Measurements from ENCODE around the gene AARS2. TPM values are rescaled to one million over a fixed set of nuclear protein-coding genes. Genes with fewer than 3 reads are reported as not detected.

The AARS2 gene
- 9.2 and 16.6 TPM in 2 replicates for total RNA-seq

GRCh38 chr6:44312901-44313788 is at the start of gene AARS2:
AARS2 (minus strand) TSS chr6:44313347; CDS start chr6:44313323, 24 bp downstream.

GRCh38 chr6:44342489-44342888 is 29.3 kb upstream of the AARS2 start, which contains the start of gene SPATS1:
SPATS1 (plus strand) TSS chr6:44342650; CDS start chr6:44343096, 446 bp downstream.

DNA sequence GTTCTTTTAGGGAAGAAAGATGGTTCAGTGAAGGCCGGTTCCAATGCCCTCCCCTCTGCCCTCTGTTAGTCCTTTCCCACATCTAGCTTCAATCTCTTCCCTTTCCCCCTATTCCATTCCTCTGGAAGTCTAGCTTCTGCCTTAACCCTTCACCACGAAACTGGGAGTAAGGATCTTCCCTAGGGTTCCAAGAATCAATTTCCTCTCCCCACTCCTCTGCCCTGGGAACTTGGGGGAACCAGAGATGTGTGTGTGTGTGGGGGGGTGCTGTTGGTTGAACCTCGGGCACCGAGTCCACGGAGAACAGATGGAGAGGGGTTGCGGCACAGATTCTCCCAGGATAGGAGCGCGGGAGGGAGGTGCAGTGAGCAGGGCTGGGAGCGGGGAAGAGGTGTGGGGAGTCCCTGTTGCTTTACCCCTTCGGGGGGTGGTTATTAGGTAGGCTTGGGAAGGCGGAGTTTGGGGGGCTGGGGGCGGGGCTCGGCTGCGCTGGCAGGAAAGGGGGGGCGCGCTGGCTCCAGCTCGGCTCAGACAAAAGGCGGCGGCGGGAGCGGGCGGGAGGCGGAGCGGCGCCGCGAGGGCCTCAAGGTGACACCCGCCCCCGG is 43.1 kb downstream of the AARS2 start, which contains the start of gene TMEM151B:
TMEM151B (plus strand) TSS at position 530 of the 605 bp plus-strand sequence. CDS start 293 bp downstream, outside the sequence.

GRCh38 chr6:44265007-44265721 is 48.0 kb downstream of the AARS2 start, which contains the start of gene NFKBIE:
NFKBIE (minus strand) TSS chr6:44265551; CDS start chr6:44265346, 205 bp downstream.

DNA sequence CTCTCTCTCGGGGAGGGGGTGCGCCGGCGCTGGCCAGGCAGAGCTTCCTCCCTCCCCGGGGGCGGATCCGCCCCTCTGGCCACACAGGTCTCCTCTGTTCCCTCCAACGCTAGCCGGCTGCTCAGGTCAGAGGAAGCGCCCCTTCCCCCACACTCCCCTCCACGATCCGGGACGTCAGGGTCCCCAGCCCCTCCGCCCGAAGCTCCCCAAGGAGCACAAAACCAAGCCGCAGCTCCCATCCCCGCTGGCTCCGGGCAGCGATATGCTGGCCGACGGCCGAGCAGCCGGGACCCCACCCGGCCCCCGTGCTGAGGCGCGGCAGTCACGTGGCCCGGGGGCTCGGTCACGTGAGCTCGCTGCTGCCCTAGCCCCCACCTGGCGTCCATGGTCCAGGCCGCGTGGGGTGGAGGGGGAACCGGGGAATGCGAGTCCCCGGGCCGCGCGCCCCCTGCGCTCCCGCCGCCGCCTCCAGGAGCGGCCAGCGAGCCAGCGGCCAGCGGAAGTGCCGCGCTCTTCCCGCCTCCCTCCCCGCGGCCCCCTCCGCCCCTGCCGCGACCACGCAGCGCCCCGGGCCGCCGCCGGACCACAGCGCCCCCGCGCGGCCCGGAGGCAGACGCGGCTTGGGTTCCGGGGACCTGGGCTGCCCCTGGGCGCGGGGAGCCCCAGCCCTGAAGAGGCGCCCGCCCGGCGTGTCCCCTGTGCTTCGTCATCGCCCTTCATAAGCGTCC is 56.0 kb downstream of the AARS2 start, which contains the start of gene SLC35B2:
SLC35B2 (minus strand) TSS at position 504 of the 728 bp plus-strand sequence; CDS start at position 386, 118 bp downstream.

Other genes with a start within 250 kb of the AARS2 start
- gene MRPL14, start 185.9 kb downstream of the AARS2 start, total RNA-seq: 42.8 and 48.1 TPM in 2 replicates
- 22.8 and 24.4 TPM in 2 replicates for gene TMEM63B, start 185.8 kb downstream of the AARS2 start, total RNA-seq
- not detected in 2 replicates for gene CAPN11, start 154.5 kb downstream of the AARS2 start, total RNA-seq
- not detected in 2 replicates for gene MYMX, start 96.4 kb downstream of the AARS2 start, total RNA-seq
- gene SLC29A1, start 89.8 kb downstream of the AARS2 start, total RNA-seq: 9.6 and 14.9 TPM in 2 replicates
- 804 and 919 TPM in 2 replicates for gene HSP90AB1, start 66.2 kb downstream of the AARS2 start, total RNA-seq
- 65.8 and 75.7 TPM in 2 replicates for gene SLC35B2, start 55.8 kb downstream of the AARS2 start, total RNA-seq
- gene NFKBIE, start 47.8 kb downstream of the AARS2 start, total RNA-seq: 4.4 and 4.7 TPM in 2 replicates
- gene TMEM151B, start 42.9 kb downstream of the AARS2 start, total RNA-seq: not detected in 2 replicates
- gene SPATS1, start 29.3 kb upstream of the AARS2 start, total RNA-seq: not detected in 2 replicates
- 18.7 and 25.2 TPM in 2 replicates for gene CDC5L, start 74.4 kb upstream of the AARS2 start, total RNA-seq